Fibroblast of skin of right biceps (primary cell): ENCODE results near the gene DHRS2.

Experiments used
- DNase-seq: peaks from one replicate; pipeline ENCODE4 v3.0.0-alpha.2; 2013

DHRS2 gene

DNA sequence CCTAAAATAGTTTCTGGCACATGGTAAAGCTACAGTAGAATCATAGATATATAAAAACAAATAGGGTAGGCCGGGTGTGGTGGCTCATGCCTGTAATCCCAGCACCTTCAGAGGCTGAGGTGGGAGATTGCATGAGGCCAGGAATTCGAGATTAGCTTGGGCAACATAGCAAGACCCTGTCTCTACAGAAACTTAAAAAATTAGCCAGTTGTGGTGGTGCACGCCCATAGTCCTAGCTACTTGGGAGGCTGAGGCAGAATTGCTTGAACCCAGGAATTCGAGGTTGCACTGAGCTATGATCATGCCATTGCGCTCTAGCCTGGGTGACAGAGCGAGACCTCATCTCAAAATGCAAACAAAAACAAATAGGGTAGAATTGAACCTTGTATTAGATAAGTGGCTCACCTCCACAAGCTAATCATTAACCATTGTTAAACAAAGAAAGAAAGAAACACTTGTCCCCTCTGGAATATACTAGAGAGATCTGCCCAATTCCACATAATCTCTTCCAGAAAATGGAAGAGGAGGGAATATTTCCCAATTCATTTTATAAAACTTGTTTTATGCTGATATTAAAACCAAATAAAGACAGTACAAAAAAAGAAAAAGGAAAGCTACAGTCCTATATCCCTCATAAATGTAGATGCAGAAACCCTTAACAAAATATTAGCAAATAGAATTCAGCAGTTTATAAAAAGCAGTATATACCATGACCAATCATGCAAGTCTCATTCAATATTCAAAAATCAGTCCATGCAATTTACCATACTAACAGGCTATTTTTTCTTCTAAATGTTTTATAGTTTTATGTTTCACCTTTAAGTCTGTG is 22.7 kb upstream of the DHRS2 start:
- no peak for DNase-seq

DNA sequence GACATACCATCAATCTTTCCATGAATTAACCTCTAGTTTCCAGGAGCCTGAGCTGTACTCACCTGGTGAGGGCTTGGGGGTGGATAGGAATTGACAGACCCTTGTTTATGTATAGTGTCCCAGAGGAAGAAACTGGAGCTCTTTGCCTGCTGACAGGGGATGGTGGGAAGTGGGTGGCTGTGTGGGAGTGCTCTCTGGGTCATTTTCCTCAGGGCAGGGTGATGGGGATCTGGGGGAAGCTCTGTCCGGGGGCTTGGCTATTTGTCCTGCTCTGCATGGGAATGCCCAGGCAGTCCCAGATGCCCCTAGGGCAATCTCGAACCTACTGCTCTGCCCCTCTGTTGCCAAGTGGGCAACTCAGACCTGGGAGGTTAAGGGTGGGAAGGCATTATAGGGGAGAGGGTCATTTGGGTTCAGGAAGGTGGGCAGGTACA is 21.8 kb upstream of the DHRS2 start:
- DNase-seq, result no peak

DNA sequence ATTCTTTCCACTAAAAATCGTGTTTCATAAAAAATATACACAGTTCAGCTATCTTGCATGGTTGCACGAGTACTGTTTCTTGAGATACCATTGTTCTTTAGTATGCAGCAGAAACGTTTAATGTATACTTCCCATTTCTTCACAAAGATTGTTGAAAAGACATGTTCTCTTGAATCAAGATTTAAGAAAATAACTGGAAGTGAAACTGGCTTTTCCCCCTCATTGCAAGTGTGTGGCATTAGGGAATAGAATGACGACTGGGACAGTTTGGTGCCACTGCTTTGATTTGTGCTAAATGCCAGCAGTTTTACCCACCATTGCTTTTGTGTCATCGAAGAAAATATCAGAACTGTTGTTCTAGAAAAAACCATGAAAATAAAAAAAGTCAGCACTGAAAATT is 20.3 kb upstream of the DHRS2 start:
- DNase-seq, result no peak

DNA sequence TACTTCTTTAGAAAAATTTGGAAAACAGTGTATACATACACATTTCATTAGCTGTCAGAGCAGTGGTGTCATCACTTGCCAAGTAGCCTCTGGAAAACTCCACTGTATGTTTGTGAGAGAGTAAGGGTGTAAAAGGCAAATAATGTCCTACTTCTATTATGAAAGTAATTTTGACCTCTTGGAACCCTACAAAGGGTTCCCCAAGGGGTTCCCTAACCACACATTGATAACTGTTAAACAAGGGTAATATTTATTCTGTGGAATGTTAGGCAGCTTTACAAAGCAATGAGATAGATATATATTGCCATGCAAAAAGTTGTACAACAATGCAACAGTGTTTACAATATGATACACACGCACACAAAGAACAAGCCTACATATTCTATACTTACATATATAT is 18.6 kb upstream of the DHRS2 start:
- DNase-seq, result no peak

DNA sequence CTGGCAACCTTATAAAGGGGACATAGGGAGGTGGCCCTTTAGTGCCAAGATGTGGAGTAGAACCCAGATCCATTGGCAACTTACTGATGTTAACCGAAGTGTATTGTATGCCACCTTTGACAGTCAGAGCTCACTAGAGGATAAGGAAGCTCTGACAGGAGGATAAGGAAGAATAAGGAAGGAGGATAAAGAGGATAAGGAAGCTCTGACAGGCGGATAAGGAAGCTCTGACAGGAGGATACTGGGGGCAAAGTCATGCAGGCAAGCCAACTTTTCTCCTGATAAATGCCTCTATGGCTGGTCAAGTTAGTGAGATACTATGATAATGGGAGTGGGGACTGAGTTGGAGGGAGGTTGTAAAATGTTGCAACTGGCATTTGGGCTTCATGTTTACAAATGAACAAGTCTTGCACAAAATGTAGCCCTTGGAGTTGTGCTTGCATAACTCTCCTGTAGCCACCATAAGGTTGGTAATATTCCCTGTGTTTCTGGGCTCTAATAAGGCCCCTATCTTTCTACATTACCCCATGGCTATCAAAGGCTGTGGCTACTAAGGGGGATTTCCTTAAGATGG is 17.7 kb upstream of the DHRS2 start:
- DNase-seq, result no peak

DNA sequence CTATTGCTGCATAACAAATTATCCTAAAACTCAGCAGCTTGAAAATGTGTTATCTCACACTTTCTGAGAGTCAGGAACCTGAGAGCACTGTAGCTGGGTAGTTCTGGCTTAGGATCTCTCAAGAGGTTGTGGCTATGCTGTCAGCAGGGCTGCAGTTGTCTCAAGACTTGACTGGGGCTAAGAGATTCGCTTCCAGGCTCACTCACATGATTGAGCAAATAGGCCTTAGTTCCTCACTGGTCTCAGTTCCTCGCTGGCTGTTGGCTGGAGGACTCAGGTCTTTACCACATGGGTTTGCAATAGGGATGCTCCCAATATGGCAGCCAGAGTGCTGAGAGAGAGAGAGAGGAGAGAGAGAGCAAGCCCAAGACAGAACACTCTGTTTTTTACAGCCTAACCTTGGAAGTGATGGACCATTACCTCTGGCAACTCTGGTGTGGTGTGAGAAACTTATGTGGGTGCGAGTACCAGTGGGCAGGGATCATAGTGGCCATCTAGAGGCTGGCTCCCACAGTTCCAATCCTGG is 15.9 kb upstream of the DHRS2 start:
- no peak for DNase-seq

DNA sequence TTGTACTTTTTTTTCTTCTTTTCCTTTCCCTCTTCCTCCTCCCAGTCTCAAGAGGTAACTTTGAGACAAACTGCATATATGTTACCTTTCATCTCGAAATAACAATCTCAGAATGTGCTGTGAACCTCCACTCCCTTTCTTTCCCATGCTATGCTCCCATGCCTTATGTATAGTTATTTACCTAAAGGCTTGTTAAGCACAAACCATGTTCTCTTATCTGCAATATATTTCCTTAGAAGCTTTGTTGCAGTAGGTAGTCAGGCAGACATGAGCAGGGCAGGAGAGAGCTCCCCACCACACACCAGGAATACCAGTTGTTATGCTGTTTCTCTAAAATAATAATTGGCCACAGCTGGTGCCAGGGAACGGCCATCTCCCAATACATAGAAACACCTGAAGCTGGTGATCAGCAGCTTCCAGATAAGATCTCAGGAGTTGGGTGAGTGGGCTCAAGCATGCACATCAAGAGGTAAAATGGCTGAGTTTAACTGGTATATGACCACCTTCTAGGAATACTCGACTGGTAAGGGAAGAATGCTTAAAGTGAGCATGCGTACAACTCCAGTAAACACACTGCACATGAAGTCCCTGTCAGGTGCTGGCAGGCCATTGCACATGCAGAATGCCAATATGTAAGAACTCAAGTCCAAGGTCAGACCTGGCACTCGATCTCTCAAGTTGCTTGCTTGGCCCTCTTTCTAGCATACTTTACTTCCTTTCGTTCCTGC is 14.8 kb upstream of the DHRS2 start:
- DNase-seq, result no peak

DNA sequence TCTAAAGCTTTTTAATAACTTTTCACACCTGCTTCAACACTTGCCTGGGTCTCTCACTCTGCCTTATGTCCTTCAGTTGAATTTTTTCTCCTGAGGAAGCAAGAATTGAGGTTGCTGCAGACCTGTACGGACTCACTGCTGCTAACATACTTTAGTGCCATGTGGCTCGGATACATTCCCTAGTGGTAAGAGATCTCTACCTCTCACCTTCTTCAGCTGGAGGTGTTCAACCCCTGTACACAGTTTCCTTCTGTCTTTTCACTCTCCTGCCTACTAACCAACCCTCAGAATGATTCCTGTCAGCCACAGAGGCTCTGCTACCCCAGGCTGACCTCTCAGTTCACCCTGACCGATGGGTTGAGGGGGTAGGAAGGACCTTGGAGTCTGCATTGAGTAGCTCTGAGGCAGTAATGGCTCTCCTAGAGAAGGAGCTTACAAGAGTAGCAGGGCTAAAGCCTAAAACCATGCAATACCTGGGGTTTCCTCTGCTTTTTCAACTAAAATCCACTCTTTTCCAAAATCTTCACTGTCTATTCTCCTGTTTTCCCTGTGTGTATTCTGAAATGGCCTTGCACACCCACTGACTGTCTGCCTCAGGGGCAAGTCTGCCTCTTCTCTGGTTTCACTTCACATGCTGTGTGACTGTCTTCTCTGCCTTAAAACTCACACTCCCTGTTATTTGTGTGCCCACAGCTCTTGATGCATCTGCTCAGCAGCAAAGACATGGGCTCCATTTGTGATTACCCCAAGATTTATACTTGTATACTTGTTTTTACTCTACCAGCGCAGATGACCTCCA is 14.0 kb upstream of the DHRS2 start:
- DNase-seq, result no peak

DNA sequence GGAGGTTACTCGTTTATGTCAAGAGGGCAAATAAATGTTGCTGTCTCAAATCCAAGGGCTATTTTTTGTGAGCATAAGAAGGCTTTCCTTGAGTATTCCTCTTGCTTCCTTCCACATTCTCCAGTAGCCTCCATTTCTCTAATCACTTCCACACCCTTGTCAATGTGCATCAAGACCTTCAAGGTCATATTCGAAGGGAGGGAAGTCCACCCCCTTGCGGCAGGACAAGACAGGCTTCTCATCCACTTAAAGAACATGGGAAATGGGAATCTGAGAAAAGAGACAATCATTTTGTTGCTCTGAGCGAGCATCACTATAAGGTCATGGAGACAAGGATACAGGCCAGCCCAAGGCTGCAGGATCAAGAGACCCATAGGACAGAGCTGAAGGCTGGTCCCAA is 13.2 kb upstream of the DHRS2 start:
- no peak for DNase-seq

DNA sequence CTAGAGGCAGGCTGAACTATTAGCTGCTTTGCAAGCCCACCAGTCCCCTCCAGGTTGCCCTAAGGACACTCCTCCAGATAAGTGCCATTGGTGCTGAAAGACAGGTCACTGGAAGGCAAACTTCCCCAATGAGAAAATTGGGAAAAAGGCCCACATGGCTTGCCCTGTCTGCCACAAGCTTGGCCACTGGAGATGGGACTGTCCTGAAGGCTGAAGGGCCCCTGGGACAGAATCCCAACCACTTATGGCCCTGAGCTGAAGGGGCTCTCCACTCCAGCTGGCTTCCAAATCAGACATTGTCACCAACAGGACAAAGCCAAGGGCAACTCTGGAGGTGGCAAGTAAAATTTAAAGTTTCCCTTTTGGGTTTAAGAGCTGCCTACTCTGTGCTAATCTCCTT is 12.2 kb upstream of the DHRS2 start:
- DNase-seq, result no peak

DNA sequence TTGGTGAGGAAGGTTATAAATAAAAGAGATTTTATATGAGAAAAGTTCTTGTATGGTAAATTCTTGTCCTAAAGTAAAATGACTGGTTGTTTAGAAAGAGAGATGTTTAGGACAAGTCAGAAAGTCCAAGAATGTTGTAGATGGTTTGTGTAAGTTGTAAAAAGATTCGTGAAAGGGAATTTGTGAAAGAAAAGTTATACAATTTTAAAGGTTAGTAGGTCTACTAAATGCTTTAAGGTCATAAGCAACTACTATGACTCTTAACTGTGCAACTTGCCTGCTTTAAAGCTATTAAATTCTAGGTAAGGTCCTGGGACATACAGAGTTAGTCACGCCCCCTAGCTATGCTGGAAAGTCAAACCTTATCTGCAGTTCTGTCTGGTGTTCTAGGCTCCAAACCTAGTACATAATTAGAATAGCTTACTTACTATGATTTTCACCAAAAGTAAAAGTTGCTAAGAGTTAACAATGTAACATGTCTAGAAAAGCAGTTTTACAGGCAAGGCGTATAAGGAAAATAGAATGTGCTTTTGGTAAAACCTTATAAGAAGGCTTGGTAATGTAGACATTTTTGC is 11.2 kb upstream of the DHRS2 start:
- DNase-seq, result no peak

DNA sequence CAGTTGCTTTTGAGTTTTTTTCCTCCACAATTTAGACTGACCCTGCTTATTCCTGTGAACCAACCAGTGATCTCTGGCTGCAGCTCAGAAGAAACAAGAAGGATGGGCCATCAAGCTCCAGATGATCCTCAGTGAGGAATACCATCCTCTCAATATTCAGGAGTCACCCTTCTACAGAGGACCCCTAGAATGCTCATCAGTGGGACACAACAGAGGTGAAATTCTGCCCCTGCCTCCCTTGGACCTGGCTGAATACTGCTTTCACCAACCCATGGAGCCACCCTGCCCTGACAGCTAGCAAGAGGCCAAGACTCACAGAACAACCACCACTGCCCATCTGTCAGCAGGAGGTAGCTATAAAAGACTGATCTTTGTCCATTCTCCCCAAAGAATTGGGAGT is 9.2 kb upstream of the DHRS2 start:
- no peak for DNase-seq

DNA sequence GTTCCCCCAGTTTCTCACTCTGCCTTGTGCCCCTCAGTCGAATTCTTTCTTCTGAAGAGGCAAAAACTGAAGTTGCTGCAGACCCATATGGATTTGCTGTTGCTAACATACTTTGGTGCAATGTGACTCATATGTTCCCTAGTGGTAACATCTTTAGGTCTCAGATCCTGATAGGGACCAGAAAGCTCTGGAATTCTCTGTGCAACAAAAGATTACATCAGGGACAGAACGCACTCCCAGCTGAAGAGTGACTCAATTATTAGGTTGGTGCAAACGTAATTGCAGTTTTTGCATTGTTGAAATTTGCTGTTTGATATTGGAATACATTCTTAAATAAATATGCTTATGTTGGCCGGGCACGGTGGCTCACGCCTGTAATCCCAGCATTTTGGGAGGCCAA is 8.2 kb upstream of the DHRS2 start:
- peak; percentile 22 for DNase-seq

DNA sequence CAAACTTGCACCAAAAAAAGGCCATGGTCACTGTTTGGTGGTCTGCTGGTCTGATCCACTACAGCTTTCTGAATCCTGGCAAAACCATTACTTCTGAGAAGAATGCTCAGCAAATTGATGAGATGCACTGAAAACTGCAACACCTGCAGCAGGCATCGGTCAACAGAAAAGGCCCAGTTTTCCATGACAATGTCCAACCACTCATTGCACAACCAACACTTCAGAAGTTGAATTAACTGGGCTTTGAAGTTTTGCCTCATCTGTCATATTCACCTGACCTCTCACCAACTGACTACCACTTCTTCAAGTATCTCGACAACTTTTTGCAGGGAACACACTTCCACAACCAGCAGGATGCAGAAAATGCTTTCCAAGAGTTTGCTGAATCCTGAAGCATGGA is 7.0 kb upstream of the DHRS2 start:
- DNase-seq, result no peak

DNA sequence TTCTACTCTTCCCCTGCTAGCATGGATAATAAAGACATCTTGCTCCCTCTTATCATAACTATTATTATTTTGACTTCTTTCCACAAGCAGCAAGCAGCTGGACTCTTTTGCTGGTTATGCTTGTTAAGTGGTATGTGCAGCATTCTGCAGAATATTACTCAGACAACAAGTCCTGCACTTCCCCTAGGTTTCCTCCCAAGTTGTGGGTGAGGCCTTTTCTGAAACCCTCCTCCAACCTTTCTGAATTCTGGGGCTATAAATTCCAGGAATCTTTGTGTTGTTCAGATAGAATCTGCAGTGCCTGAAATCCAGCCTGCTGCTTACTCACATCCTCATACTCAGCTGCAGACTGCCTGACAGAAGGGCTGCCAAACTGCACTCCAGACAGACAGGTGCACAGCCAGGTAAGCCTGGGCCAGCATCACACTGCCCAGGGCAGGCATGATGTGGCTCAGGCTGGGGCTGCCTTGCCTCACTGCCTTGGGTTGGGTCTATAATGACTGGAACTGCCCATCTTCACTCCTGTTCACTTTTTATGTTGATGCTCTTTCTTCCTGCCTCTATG is 6.2 kb upstream of the DHRS2 start:
- no peak for DNase-seq

DNA sequence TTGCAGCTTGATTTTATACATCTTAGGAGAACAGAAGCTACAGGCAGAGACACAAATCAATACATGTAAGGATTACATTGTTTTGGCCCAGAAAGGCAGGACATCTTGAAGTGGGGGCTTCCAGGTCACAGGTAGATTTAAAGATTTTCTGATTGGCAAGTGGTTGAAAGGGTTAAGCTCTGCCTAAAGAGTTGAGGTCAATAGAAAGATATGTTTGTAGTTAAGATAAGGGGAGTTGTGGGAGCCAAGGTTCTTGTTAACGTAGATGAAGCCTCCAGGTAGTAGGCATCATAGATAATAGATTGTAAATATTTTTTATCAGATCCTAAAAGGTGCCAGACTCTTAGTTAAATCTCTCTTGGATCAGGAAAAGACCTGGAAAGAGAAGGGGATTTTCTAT is 5.5 kb upstream of the DHRS2 start:
- DNase-seq, result no peak

DNA sequence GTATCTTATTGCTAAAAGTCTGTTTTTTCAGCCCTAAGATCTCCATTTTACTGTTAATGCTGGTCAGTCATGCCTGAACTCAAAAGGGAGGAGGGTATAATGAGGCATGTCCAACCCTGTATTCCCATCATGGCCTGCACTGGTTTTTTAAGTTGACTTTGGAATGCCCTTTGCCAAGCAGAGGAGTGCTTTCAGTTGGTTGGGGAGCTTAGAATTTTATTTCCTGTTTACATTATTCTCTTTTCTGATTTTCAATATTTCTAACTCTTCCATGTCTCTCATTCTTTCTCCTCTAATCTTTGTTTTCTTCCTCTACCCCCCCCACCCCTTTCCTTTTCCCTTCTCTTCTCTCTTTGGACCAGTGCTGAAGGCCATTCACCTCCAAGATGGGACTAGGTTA is 4.9 kb upstream of the DHRS2 start:
- no peak for DNase-seq

DNA sequence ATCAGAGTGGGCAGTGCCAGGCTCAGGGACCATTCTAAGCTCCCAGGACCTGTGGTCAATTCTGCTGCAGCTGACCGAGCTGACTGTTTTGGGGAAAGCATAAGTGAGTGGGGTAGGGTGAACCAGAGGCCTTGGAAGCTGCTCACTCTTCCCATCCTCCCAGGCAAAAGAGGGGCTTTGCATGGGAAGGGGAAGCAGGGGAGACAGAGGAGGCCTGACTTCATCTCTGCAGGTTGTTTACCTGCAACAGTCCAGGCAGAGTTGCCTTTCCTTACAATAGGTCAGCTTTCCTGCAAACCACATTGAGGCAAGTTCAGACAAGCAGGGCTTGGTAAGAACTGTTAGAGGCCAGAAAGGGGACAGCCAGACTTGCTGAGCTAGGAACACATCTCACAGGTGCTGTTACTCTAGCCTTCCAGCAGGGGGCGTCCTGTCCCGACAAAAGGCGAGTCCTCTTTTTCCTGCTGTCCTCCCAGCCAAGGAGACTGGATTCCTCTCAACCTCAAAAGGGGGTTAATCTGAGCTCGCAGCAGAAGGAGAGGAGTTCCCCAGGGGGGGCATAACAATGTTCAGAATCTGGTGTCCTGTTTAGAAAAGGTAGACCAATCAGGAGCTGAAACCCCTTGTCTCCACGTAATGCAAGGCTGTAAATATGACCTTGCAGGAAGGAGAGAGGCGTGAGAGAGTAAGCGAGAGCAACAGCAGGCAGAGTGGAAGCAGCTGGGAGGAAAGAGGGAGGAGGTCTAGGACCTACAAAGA is 4.3 kb upstream of the DHRS2 start:
- DNase-seq, result peak; percentile 73

DNA sequence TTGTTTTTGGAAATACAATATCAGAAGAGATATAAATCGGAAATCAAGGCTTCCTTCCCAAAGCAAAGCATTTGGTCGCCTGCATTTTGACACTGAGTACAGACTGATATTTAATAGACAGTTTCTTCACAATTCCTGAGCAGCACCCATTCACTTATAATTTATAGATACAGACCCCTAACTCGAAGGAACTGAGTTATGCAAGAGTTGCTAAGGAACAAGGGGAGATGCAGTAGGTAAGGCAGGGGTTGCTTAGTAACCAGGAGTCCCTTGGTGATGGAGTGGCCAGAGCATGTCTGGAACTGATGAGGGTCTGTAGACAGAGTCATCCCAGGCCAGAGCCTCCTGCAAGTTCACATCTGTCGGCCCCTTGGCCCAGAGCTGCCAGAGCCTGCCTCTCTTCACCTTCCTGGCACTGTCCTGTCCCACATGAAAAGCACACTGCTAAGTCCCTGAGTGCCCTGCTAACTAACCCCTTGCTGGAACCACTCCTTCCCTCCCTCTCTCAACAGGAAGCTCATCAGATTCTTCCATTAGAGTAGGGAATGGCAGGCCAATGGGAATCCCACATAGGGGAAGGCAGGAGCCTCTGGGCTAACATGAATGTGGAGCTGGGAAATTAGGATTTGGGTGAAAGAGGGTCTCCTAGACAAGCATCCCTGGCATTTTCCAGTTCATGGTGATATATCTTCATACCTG is 3.6 kb upstream of the DHRS2 start:
- DNase-seq, result no peak

DNA sequence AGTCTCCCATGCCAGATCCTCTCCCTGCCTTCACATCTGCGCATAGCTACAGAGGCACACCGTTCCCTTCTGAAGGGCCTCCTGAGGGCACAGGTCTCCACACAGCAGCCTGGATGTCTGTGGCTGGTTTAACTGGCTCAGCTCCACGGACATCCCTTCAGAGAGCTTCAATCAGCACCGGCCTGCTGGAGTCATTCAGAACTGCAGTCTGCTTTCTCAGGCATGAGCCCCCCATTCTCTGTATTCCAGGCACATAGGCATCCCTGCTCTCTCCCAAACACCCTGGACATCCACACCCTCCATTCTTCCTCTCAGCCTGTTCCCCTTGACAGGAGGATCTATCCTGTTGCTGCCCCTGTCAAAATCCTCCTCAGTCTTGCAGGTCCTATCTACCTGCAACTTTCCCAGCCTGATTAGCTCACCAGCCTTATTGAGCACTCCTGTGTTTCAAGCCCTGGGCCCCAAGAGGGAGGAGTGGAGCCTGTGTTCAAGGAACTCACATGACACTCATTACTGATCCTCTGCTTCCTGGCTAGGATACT is 2.9 kb upstream of the DHRS2 start:
- DNase-seq, result no peak
